ENCODE measurements around the gene BHLHE23. TPM values are rescaled to one million over a fixed set of nuclear protein-coding genes. Genes with fewer than 3 reads are reported as not detected.
"Not testable (repeated sequence)": the region's sequence is repeated elsewhere in the genome, so short reads cannot be mapped to it uniquely, and the experiment has no call there.

BHLHE23 gene
- total RNA-seq, 2 experiments from 2014 or later, result not detected

- Histone ChIP-seq H4K20me1 (ENCODE audit: insufficient read depth, low read length) (no peaks in the 10 kb centered on the region), H3K79me2 (ENCODE audit: insufficient read depth, low read depth, low read length) (no peaks in the 10 kb centered on the region), H3K9me2 (ENCODE audit: insufficient read depth, low read length) (no peaks in the 10 kb centered on the region), H3K4me2 (ENCODE audit: low read length) (no peak overlapping the region), H3K27ac (ENCODE audit: low read depth, low read length, poor library complexity, severe bottlenecking) (no peak overlapping the region), H3K9me3 (ENCODE audit: low read length) (no peaks in the 10 kb centered on the region), H3K4me1 (ENCODE audit: insufficient read depth, low read length, poor library complexity, severe bottlenecking) (no peaks in the 10 kb centered on the region), H3K36me3 (ENCODE audit: insufficient read depth, low read length) (no peaks in the 10 kb centered on the region), H3K4me3 (ENCODE audit: low read depth, low read length, poor library complexity, severe bottlenecking) (no peak overlapping the region), H2AFZ (ENCODE audit: low read length) (no peak overlapping the region)
- BruUV-seq (replicated peaks), result no TSS peak
- CTCF ChIA-PET (ENCODE audit: unreplicated experiment), result interaction anchor here (0.6 kb wide), 1 partner anchor 155 kb away, joined by 3 read pairs; no protein-coding TSS in a partner anchor
- intact Hi-C loops (cut with micrococcal nuclease; ENCODE audit: unreplicated experiment), result no loop called here
- DNase-seq (ENCODE audit: low spot score), result no peak
- POLR2A ChIA-PET, result no interaction called here
- TF ChIP-seq CTCF (conservative IDR thresholded peaks at IDR 0.05; ENCODE audit: low read length) (no peak), EZH2phosphoT487 (IDR thresholded peaks at IDR 0.05; ENCODE audit: borderline replicate concordance, low read depth, low read length) (no peak)
Measured at GRCh38 chr20:62961310-62961783, 45.4 kb downstream of the BHLHE23 start.

GRCh38 chr20:62960446-62961309 is 46.1 kb downstream of the BHLHE23 start:
- BruUV-seq (replicated peaks); H3K9me2 ChIP-seq (ENCODE audit: insufficient read depth, low read length); intact Hi-C loops (cut with micrococcal nuclease; ENCODE audit: unreplicated experiment); CTCF ChIA-PET (ENCODE audit: unreplicated experiment); H3K36me3 ChIP-seq (ENCODE audit: insufficient read depth, low read length); DNase-seq (ENCODE audit: low spot score); POLR2A ChIA-PET; H2AFZ ChIP-seq (ENCODE audit: low read length); H3K9me3 ChIP-seq (ENCODE audit: low read length); H3K4me3 ChIP-seq (ENCODE audit: low read depth, low read length, poor library complexity, severe bottlenecking); H3K4me1 ChIP-seq (ENCODE audit: insufficient read depth, low read length, poor library complexity, severe bottlenecking); H4K20me1 ChIP-seq (ENCODE audit: insufficient read depth, low read length); H3K79me2 ChIP-seq (ENCODE audit: insufficient read depth, low read depth, low read length); H3K4me2 ChIP-seq (ENCODE audit: low read length); H3K27ac ChIP-seq (ENCODE audit: low read depth, low read length, poor library complexity, severe bottlenecking): not testable (repeated sequence)

GRCh38 chr20:62959998-62960436 is 46.7 kb downstream of the BHLHE23 start:
- Histone ChIP-seq H3K9me3 (ENCODE audit: low read length) (no peaks in the 10 kb centered on the region), H2AFZ (ENCODE audit: low read length) (no peak overlapping the region), H3K4me1 (ENCODE audit: insufficient read depth, low read length, poor library complexity, severe bottlenecking) (peaks cover 2% of the 10 kb centered on the region), H3K27ac (ENCODE audit: low read depth, low read length, poor library complexity, severe bottlenecking) (no peak overlapping the region), H4K20me1 (ENCODE audit: insufficient read depth, low read length) (no peaks in the 10 kb centered on the region), H3K9me2 (ENCODE audit: insufficient read depth, low read length) (no peaks in the 10 kb centered on the region), H3K4me3 (ENCODE audit: low read depth, low read length, poor library complexity, severe bottlenecking) (no peak overlapping the region), H3K79me2 (ENCODE audit: insufficient read depth, low read depth, low read length) (no peaks in the 10 kb centered on the region), H3K4me2 (ENCODE audit: low read length) (no peak overlapping the region), H3K36me3 (ENCODE audit: insufficient read depth, low read length) (no peaks in the 10 kb centered on the region)
- intact Hi-C loops (cut with micrococcal nuclease; ENCODE audit: unreplicated experiment), result loop anchor here (10.0 kb wide), 1 partner anchor 45 kb away; the partner anchor contains the start of gene BHLHE23
- no peak for TF ChIP-seq EZH2phosphoT487 (IDR thresholded peaks at IDR 0.05; ENCODE audit: borderline replicate concordance, low read depth, low read length)
- TF ChIP-seq CTCF (conservative IDR thresholded peaks at IDR 0.05; ENCODE audit: low read length), result no peak
- ChIA-PET POLR2A (interaction anchor here (0.6 kb wide), 1 partner anchor 698 kb away, joined by 3 read pairs; the partner anchor contains the start of gene RTEL1), CTCF (ENCODE audit: unreplicated experiment) (no interaction called here)
- BruUV-seq (replicated peaks), result no TSS peak
- DNase-seq (ENCODE audit: low spot score), result no peak

Measured in OCI-LY7 (cell line).